IgD-negative memory B cell (primary cell): Measurements from ENCODE around the gene SORL1. TPM values are rescaled to one million over a fixed set of nuclear protein-coding genes. Genes with fewer than 3 reads are reported as not detected.

Source experiments
- H3K27ac Mint-ChIP-seq, 3 donors: one replicate each; pipeline ENCODE4 v1.8.0; 2020 to 2022; ENCODE audit warnings: mild to moderate bottlenecking in 3 of 3, mixed read lengths in 3 of 3, moderate library complexity in 1 of 3
- H3K27me3 Mint-ChIP-seq: one replicate; pipeline ENCODE4 v1.8.0; 2021; ENCODE audit warnings: mixed read lengths
- H3K36me3 Mint-ChIP-seq: one replicate; pipeline ENCODE4 v1.8.0; 2020; ENCODE audit warnings: mild to moderate bottlenecking, mixed read lengths
- H3K4me1 Mint-ChIP-seq, 3 donors: one replicate each; pipeline ENCODE4 v1.8.0; 2020 to 2022; ENCODE audit warnings: mixed read lengths in 3 of 3, mild to moderate bottlenecking in 1 of 3
- H3K4me3 Mint-ChIP-seq, 4 donors: one replicate each; pipeline ENCODE4 v1.8.0; 2020 to 2022; ENCODE audit warnings: mild to moderate bottlenecking in 4 of 4, mixed read lengths in 4 of 4, moderate library complexity in 3 of 4
- H3K9me3 Mint-ChIP-seq, 3 donors: one replicate each; pipeline ENCODE4 v1.8.0; 2020 to 2021; ENCODE audit warnings: mixed read lengths in 3 of 3, mild to moderate bottlenecking in 1 of 3
- polyA plus RNA-seq: library from polyadenylated mRNA; unstranded; fragments of 300-500 nt; fragmentation: Illumina TruSeq; gene quantifications from one replicate; pipeline ENCODE4 v1.2.3, GENCODE V29; 2021

SORL1 gene
- polyA plus RNA-seq, 1 donor from 2014 or later = 25.8 TPM

DNA sequence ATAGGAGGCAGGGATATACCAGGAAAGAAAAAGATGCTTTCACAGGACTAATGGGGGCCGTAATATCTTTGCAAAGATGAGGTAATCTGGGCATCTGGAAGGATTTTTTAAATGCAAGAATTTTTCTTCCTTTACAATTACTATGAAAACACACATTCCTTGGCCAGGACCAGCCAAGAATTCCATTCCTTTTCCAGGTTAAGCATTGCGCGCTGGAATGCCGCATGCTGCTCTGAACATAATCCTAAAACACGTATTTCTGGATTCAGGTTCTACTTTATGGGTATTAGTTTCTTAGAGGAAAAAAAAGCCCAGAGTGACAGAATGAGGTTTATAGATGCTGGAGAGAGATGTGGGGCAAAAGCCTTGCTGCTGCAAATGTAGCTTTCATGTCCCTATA, 100.0 kb downstream of the SORL1 start:
- H3K36me3 Mint-ChIP-seq = no peaks in the 10 kb centered on the region
- H3K4me3 Mint-ChIP-seq = no peak overlapping the region
- H3K4me1 Mint-ChIP-seq = peaks cover 0 to 1% (median 0%) of the 10 kb centered on the region in 3 donors
- no peak overlapping the region for H3K27ac Mint-ChIP-seq
- no peaks in the 10 kb centered on the region for H3K9me3 Mint-ChIP-seq
- no peaks in the 10 kb centered on the region for H3K27me3 Mint-ChIP-seq

DNA sequence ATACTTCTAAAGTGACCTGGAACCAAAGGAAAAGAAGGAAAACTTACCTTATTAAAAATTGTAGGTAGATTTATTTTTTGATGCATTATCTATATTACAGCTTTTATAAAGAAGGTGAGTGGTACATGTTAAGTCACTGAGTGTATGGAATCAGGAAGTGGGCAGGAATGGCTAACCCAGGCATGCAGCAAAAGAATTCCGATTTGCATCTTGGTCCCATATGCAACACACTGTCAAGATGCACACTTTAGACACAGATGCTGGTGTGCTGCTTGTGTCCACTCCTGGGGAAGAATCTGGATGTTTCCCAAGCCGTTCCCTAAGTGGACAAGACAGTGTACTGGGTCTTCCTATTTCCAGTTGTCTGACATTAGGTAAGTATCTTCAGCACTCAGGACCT, 100.5 kb downstream of the SORL1 start:
- H3K36me3 Mint-ChIP-seq = no peaks in the 10 kb centered on the region
- no peak overlapping the region for H3K4me3 Mint-ChIP-seq
- no peaks in the 10 kb centered on the region for H3K27me3 Mint-ChIP-seq
- peaks cover 0 to 1% (median 0%) of the 10 kb centered on the region in 3 donors for H3K4me1 Mint-ChIP-seq
- H3K9me3 Mint-ChIP-seq = no peaks in the 10 kb centered on the region
- H3K27ac Mint-ChIP-seq = no peak overlapping the region

DNA sequence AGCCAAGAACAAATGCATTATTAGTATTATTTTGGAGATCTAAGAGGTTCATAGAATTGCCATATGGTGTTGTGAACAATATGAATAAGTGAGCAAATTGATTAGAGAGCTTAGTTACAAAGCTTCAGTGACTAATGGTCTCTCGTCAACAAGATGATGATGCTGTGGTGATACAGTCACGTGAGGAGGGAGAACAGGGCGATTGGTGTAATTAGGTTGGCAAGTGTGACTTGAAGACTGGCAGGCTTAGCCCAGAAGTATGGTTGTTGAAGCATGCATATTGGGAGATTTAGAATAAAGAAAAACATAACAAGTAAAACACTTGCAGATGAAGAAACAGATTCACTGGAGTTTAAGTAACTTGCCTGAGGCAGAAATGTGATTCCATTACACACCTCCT, 101.3 kb downstream of the SORL1 start:
- Mint-ChIP-seq H3K4me3 (no peak overlapping the region), H3K27me3 (no peaks in the 10 kb centered on the region), H3K4me1 (peaks cover 0 to 1% (median 0%) of the 10 kb centered on the region in 3 donors), H3K9me3 (no peaks in the 10 kb centered on the region), H3K27ac (no peak overlapping the region), H3K36me3 (no peaks in the 10 kb centered on the region)

DNA sequence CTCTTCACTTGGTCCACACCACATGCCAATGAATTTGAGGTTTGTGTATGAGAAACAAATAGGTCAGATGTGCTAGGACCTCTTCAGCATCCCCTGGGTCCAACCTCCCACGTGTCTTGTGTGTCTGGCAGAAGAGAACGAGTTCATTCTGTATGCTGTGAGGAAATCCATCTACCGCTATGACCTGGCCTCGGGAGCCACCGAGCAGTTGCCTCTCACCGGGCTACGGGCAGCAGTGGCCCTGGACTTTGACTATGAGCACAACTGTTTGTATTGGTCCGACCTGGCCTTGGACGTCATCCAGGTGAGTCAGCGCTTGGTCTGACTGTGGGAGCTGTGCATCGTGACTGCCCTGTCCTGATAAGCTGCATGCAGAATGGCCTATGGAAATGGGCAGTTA, 101.7 kb downstream of the SORL1 start:
- H3K36me3 Mint-ChIP-seq = no peaks in the 10 kb centered on the region
- peak overlapping the region in 1 of 4 donors; percentile 9 for H3K4me3 Mint-ChIP-seq
- H3K27ac Mint-ChIP-seq = no peak overlapping the region
- H3K27me3 Mint-ChIP-seq = no peaks in the 10 kb centered on the region
- H3K9me3 Mint-ChIP-seq = no peaks in the 10 kb centered on the region
- H3K4me1 Mint-ChIP-seq = peaks cover 0 to 1% (median 0%) of the 10 kb centered on the region in 3 donors

DNA sequence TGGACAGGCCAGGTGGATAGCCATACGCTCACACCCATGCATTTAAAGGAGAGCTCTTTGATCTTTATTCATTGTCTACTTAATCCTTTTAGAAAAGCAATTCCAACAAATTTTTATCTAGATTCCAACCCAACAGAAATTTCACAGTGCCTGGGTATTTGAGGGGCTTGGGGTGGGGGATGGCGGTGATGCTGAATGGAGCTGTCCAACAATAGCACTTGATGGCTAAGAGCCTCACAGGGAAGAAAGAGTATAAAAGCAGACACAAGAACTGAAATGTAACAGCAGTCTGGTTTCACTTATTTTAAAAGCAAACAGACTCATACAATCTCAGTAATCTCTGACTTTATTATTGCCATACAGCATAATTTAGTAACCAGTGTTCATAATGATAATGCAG, 102.4 kb downstream of the SORL1 start:
- Mint-ChIP-seq H3K4me3 (no peak overlapping the region), H3K4me1 (peaks cover 0 to 1% (median 0%) of the 10 kb centered on the region in 3 donors), H3K27ac (no peak overlapping the region), H3K9me3 (no peaks in the 10 kb centered on the region), H3K27me3 (no peaks in the 10 kb centered on the region), H3K36me3 (peaks cover 2% of the 10 kb centered on the region)

DNA sequence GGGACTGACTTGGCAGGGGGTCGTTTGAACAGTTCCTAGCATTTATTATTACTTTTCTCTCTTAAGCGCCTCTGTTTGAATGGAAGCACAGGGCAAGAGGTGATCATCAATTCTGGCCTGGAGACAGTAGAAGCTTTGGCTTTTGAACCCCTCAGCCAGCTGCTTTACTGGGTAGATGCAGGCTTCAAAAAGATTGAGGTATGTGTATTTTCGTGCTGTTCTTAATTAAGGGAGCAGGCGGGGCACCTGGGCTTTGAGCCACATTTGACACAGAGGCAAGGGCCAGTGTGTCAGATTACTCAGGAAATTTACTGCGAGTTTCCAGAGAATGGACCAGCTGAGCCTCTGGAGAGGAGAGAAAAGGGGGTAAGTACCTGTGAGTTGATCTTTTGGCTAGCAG, 103.0 kb downstream of the SORL1 start:
- Mint-ChIP-seq H3K36me3 (peaks cover 2% of the 10 kb centered on the region), H3K4me3 (no peak overlapping the region), H3K9me3 (no peaks in the 10 kb centered on the region), H3K4me1 (peaks cover 0 to 1% (median 0%) of the 10 kb centered on the region in 3 donors), H3K27me3 (no peaks in the 10 kb centered on the region), H3K27ac (no peak overlapping the region)

DNA sequence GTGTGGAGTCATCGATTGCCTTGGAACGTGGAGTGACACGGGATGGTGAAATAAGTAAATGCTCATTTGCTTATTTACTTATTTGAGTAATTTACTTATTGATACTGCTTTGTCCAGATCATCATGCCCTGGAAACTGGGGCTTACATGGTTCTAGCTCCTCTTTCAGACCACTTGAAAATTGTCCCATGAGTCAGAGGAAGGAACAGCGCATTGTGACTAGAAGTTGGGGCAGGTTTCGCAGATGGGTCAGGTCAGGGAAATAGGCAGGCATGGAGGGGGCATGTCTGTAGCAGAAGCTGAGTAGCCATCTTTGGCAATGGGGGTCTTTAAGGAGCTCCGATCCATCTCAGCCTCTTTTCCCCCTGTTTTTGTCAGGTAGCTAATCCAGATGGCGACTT, 104.8 kb downstream of the SORL1 start:
- H3K4me3 Mint-ChIP-seq = no peak overlapping the region

DNA sequence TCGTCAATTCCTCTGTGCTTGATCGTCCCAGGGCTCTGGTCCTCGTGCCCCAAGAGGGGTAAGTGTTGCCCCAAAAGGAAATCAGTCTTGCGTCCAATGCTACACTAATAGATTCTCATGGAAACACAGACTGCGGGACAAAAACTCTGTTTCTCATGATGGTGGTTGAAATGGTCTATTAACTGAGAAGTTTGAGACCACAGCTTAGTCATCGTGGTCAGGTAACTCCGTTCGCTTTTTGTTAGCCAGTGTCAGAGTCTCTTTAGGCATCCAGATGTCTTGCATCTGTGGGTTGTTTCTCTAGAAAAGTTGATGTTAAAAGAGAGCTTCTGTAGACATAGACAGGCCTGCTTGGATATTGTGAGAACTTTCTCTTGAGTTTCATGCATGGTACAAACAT, 105.2 kb downstream of the SORL1 start:
- Mint-ChIP-seq H3K4me3 (no peak overlapping the region), H3K27ac (no peak overlapping the region), H3K36me3 (peaks cover 2% of the 10 kb centered on the region), H3K4me1 (no peaks in the 10 kb centered on the region), H3K9me3 (no peaks in the 10 kb centered on the region), H3K27me3 (peaks cover 3% of the 10 kb centered on the region)

More for the DNA sequence above, 104.8 kb downstream of the SORL1 start:
- Mint-ChIP-seq H3K4me1 (no peaks in the 10 kb centered on the region), H3K27ac (no peak overlapping the region), H3K9me3 (no peaks in the 10 kb centered on the region), H3K27me3 (no peaks in the 10 kb centered on the region), H3K36me3 (peaks cover 2% of the 10 kb centered on the region)

DNA sequence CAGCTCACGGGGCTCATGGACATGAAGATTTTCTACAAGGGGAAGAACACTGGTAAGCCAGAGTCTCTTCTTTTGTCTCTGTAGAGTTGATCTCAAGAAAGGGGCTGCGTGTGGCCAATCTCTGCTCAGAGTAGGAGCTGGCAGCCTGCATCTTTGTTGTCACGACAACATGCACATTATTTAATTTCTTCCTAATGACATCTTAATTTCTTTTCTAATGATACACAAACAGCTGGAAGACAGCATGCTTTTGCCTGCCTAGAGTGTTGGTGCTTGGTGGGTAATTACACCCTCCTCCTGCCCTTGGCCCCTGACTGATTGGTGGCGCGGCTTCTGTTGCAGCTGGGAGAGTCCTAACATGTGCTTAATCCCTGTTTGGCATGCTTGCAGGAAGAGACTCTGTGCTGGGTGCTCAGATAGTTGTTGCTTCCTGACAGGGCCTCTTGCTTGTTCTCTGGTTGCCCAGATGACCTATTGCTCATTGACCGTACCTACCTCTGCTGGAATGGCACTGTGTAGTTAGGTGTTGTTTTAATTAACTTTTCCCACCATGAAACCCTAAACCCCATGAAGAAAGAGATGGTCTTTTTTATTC, 107.6 kb downstream of the SORL1 start:
- Mint-ChIP-seq H3K36me3 (peaks cover 2% of the 10 kb centered on the region), H3K9me3 (no peaks in the 10 kb centered on the region)

DNA sequence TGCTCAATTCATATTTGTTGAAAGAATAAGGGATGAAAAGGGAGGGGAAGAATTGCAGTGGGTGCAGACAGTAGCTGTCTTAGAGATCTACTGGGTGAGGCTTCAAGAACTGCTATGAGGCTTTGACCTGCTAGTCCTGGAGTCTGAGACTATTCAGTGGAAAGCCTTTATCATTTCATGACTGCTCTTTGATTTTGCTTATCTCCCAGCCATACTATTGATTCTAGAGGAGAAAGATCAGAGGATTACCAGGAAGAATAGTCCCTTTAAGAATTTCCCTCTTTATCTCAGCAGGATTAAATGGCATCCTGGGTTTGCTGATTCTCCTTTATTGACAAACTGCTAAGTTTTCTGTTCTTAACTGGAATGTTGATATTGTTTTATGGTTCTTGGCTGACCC, 108.1 kb downstream of the SORL1 start:
- no peaks in the 10 kb centered on the region for H3K9me3 Mint-ChIP-seq
- H3K27me3 Mint-ChIP-seq = peaks cover 3% of the 10 kb centered on the region
- H3K4me3 Mint-ChIP-seq = no peak overlapping the region
- H3K4me1 Mint-ChIP-seq = no peaks in the 10 kb centered on the region
- H3K36me3 Mint-ChIP-seq = peaks cover 2% of the 10 kb centered on the region
- no peak overlapping the region for H3K27ac Mint-ChIP-seq

More for the DNA sequence above, 107.6 kb downstream of the SORL1 start:
- H3K27me3 Mint-ChIP-seq = peaks cover 3% of the 10 kb centered on the region
- no peaks in the 10 kb centered on the region for H3K4me1 Mint-ChIP-seq
- H3K27ac Mint-ChIP-seq = no peak overlapping the region
- H3K4me3 Mint-ChIP-seq = no peak overlapping the region

DNA sequence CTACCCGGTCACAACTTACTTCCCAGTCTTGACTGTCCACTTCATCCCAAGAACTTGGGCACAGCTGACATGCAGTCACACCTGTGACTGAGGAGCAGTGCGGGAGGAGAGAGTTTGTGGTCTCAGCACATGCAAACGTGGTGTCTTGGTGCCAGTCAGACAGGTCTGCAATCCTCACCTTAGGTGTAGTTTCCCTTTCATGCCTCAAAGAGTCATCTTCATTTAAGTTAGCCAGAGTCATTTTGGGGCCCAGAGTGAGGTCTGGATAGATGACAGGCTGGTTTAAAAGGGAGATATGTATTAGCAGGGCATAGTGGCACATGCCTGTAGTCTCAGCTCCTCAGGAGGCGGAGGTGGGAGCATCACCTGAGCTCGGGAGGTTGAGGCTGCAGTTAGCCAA, 109.1 kb downstream of the SORL1 start:
- Mint-ChIP-seq H3K36me3 (peaks cover 2% of the 10 kb centered on the region), H3K4me3 (no peak overlapping the region), H3K27ac (no peak overlapping the region), H3K27me3 (peaks cover 3% of the 10 kb centered on the region), H3K4me1 (no peaks in the 10 kb centered on the region), H3K9me3 (no peaks in the 10 kb centered on the region)

DNA sequence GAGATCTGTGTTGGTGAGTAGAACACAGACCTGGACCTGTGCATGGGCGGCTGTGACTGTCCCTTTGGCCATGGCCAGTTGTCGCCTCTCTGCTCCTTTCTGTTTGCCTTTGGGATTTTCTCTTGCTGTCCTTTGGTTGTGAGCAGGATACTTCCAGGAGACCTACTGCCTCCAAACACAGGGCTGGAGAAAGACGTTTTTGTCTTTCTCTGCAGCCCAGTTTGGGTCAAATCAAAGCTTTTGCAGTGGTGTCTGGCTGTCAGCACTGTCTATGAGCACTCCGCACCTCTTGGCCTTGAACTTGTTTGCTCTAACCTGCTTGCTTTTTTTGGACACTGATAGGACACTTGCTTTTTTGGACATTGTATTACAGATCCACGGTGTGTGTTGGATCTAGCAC, 109.6 kb downstream of the SORL1 start:
- peaks cover 3% of the 10 kb centered on the region for H3K27me3 Mint-ChIP-seq

DNA sequence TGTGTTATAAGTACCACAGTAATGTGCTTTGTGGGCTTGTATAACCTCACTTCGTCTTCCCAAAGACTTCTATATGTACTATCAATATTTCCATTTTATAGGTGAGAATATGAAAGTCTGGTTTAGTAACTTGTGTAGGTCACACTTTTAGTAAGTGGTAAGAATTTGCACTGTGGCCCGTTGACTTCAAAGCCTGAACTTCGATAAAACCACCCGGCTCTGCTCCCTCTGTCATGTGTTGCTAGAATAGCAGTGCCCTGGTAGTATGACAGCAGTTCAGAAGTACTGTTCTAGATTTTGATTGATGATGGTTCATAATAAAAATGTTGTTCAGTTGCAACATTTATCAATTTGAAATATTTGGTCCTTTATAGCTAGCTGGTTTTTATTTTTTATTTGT, 110.9 kb downstream of the SORL1 start:
- Mint-ChIP-seq H3K4me1 (no peaks in the 10 kb centered on the region), H3K9me3 (no peaks in the 10 kb centered on the region), H3K27ac (no peak overlapping the region), H3K27me3 (peaks cover 5% of the 10 kb centered on the region), H3K36me3 (peaks cover 2% of the 10 kb centered on the region), H3K4me3 (no peak overlapping the region)

More for the DNA sequence above, 109.6 kb downstream of the SORL1 start:
- H3K4me1 Mint-ChIP-seq = no peaks in the 10 kb centered on the region
- no peak overlapping the region for H3K4me3 Mint-ChIP-seq
- peaks cover 2% of the 10 kb centered on the region for H3K36me3 Mint-ChIP-seq
- no peak overlapping the region for H3K27ac Mint-ChIP-seq
- no peaks in the 10 kb centered on the region for H3K9me3 Mint-ChIP-seq

DNA sequence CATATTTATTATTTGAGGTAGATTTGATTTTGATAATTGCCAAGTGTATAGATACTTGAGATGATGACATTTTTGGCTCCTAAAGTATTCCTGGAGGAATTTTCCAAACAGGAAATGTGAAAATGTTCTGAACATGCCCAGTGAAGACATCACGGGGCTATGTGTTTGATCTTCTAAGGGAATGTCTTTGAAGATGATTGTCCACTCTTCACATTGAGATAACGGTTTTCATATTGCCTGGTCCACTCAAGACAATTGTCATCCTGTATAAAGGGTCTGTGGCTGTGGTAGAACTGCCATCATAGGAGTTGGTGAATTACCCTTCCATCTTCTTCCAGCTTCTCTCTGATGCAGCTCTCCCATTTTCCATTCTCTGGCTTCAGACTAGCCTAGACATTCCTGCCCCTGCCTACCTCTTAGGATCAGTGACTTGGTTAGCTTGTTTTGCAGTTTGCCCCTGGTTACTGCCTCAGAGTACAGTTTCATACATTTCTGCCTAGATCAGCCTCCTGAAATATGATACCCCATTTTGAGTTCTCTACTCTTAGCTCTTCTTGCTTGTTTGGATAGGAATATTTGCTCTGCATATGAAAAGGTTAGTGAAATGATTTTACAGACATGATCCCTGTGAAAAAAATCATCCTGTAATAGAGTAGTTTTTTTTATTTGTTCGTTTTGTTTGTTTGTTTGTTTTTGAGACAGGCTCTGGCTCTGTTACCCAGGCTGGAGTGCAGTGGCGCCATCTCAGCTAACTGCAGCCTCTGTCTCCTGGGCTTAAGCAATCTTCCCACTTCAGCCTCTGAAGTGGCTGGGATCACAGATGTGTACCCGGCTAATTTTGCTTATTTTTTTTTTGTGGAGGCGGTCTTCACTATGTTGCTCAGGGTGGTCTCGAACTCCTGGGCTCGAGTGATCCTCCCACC, 112.0 kb downstream of the SORL1 start:
- Mint-ChIP-seq H3K4me3 (no peak overlapping the region), H3K27ac (no peak overlapping the region), H3K4me1 (peaks cover 0 to 1% (median 0%) of the 10 kb centered on the region in 3 donors), H3K27me3 (peaks cover 5% of the 10 kb centered on the region), H3K36me3 (peaks cover under 1% of the 10 kb centered on the region), H3K9me3 (no peaks in the 10 kb centered on the region)

DNA sequence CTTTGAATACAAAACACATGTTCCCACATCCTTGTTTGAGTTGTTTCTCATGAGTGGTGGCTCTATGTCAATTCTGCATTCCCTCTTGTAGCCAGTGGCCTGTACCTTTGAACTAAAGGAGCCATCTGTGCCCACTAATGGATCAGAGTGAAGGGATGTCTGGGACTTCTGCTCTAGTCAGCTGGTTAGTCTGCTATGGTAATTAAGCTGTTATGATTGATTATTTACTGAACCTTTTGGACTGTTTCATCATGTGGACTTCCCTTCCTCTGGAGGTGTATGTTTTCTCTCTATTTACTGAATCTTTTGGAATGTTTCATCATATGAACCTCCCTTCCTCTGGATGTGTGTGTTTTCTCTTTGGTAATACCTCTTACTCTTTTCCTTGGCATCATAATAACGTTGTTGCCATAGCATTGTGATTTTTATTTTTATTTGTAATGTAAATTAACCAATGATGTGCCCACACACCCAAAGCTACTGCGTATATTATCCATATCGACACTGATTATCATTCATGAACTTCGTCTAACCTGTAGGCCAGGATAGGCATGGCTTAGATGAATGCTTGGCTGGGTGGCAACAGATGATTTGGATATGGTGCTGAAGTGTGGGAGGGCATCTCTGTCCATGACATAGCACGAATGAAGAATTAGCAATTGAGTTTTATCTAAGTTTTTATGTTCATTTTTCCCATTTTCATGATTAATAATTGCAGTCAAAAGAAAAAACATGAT, 113.0 kb downstream of the SORL1 start:
- no peak overlapping the region for H3K4me3 Mint-ChIP-seq
- no peaks in the 10 kb centered on the region for H3K36me3 Mint-ChIP-seq
- H3K9me3 Mint-ChIP-seq = no peaks in the 10 kb centered on the region
- H3K27ac Mint-ChIP-seq = no peak overlapping the region
- H3K4me1 Mint-ChIP-seq = peaks cover 5 to 9% (median 7%) of the 10 kb centered on the region in 3 donors
- H3K27me3 Mint-ChIP-seq = peaks cover 7% of the 10 kb centered on the region
